GM23338 (cell line): ENCODE results near the gene PLCD4. TPM values are rescaled to one million over a fixed set of nuclear protein-coding genes. Genes with fewer than 3 reads are reported as not detected.

Experiments used
- ATAC-seq: fragments of 200-7000 bp; cut with Tn5 transposase; 3 replicates; pipeline ENCODE4 v1.9.1; 2020
- DNase-seq: peaks from one replicate; pipeline ENCODE4 v3.0.0-alpha.2; 2015; ENCODE audit warnings: low spot score
- H2AFZ ChIP-seq: fragments of 200-600 bp; sonication (generic); 2 replicates; pipeline ENCODE4 v1.8.0; 2016; ENCODE audit warnings: antibody characterized with exemption, mild to moderate bottlenecking, moderate library complexity
- H3F3A ChIP-seq: fragments of 200-600 bp; sonication (generic); replicated peaks from 2 replicates; pipeline ENCODE4 v1.8.0; 2017; ENCODE audit warnings: antibody characterized with exemption, mixed run types, low read depth
- H3K27ac ChIP-seq: fragments of 200-600 bp; sonication (generic); 2 replicates; pipeline ENCODE4 v1.6.1; 2016; ENCODE audit warnings: low read depth
- H3K27me3 ChIP-seq: fragments of 200-600 bp; sonication (generic); 2 replicates; pipeline ENCODE4 v1.8.0; 2016; ENCODE audit warnings: mild to moderate bottlenecking, mixed run types, moderate library complexity; ENCODE audit not compliant: insufficient read depth
- H3K36me3 ChIP-seq: fragments of 200-600 bp; sonication (generic); 2 replicates; pipeline ENCODE4 v1.8.0; 2016; ENCODE audit warnings: mild to moderate bottlenecking; ENCODE audit not compliant: insufficient read depth
- H3K4me1 ChIP-seq: fragments of 200-600 bp; sonication (generic); 2 replicates; pipeline ENCODE4 v1.8.0; 2016; ENCODE audit warnings: mild to moderate bottlenecking, moderate library complexity; ENCODE audit not compliant: insufficient read depth
- H3K4me2 ChIP-seq: fragments of 200-600 bp; sonication (generic); 2 replicates; pipeline ENCODE4 v1.7.1; 2017; ENCODE audit warnings: mixed run types
- H3K4me3 ChIP-seq: fragments of 200-600 bp; sonication (generic); 2 replicates; pipeline ENCODE4 v1.6.1; 2016; ENCODE audit warnings: mixed run types
- H3K79me2 ChIP-seq: fragments of 200-600 bp; sonication (generic); replicated peaks from 2 replicates; pipeline ENCODE4 v1.8.0; 2017; ENCODE audit warnings: mild to moderate bottlenecking; ENCODE audit not compliant: insufficient read depth
- H3K9me2 ChIP-seq: fragments of 200-600 bp; sonication (generic); 2 replicates; pipeline ENCODE4 v1.8.0; 2017; ENCODE audit not compliant: insufficient read depth
- H4K20me1 ChIP-seq: fragments of 200-600 bp; sonication (generic); replicated peaks from 2 replicates; pipeline ENCODE4 v1.8.0; 2017; ENCODE audit warnings: mild to moderate bottlenecking; ENCODE audit not compliant: insufficient read depth
- H3K27ac Mint-ChIP-seq: 2 replicates; pipeline ENCODE4 v1.8.0; 2020; ENCODE audit warnings: inconsistent platforms, mild to moderate bottlenecking, moderate library complexity, mixed read lengths
- H3K27me3 Mint-ChIP-seq: 3 replicates; pipeline ENCODE4 v1.8.0; 2022; ENCODE audit warnings: low read depth, mild to moderate bottlenecking, moderate library complexity, mixed read lengths, inconsistent platforms; ENCODE audit not compliant: insufficient read depth, poor library complexity
- H3K36me3 Mint-ChIP-seq: 3 replicates; pipeline ENCODE4 v1.8.0; 2021; ENCODE audit warnings: low read depth, mild to moderate bottlenecking, inconsistent platforms, moderate library complexity, mixed read lengths
- H3K4me1 Mint-ChIP-seq: 3 replicates; pipeline ENCODE4 v1.8.0; 2020; ENCODE audit warnings: mild to moderate bottlenecking, inconsistent platforms, mixed read lengths
- H3K4me3 Mint-ChIP-seq: 3 replicates; pipeline ENCODE4 v1.8.0; 2021; ENCODE audit warnings: moderate library complexity, mild to moderate bottlenecking, inconsistent platforms, mixed read lengths
- H3K9me3 Mint-ChIP-seq: 3 replicates; pipeline ENCODE4 v1.8.0; 2020; ENCODE audit warnings: moderate library complexity, mild to moderate bottlenecking, inconsistent platforms, mixed read lengths
- CREB1 ChIP-seq: fragments of 250-450 bp; sonication (Bioruptor Pico); IDR thresholded peaks from 2 replicates; pipeline ENCODE4 v1.5.0; 2020; ENCODE audit warnings: low read depth, mild to moderate bottlenecking, moderate library complexity
- CTCF ChIP-seq, 2 experiments: fragments of 200-600 bp in 1 of 2; sonication (generic) in 1 of 2; conservative IDR thresholded peaks; 2 replicates each; pipeline versions ENCODE4 v1.5.1 to v1.6.1; 2016 to 2017; ENCODE audit warnings: antibody characterized with exemption in 2 of 2, low read depth in 2 of 2, mild to moderate bottlenecking in 2 of 2, moderate library complexity in 1 of 2
- EZH2 ChIP-seq: fragments of 200-600 bp; sonication (generic); IDR thresholded peaks from one replicate; pipeline ENCODE4 v1.8.0; 2017; ENCODE audit warnings: antibody characterized with exemption, mild to moderate bottlenecking, low read depth; ENCODE audit not compliant: unreplicated experiment
- EZH2phosphoT487 ChIP-seq: fragments of 200-600 bp; sonication (generic); IDR thresholded peaks from one replicate; pipeline ENCODE4 v1.8.1; 2018; ENCODE audit warnings: antibody characterized with exemption; ENCODE audit not compliant: unreplicated experiment
- JUNB ChIP-seq: IDR thresholded peaks from one replicate; pipeline ENCODE4 v1.6.1; 2016; ENCODE audit warnings: antibody characterized with exemption; ENCODE audit not compliant: unreplicated experiment
- NANOG ChIP-seq: IDR thresholded peaks from 2 replicates; pipeline ENCODE4 v1.6.1; 2016; ENCODE audit warnings: antibody characterized with exemption, borderline replicate concordance
- POLR2AphosphoS5 ChIP-seq: IDR thresholded peaks from 2 replicates; pipeline ENCODE4 v1.6.1; 2016; ENCODE audit warnings: antibody characterized with exemption, low read depth
- STAT1 ChIP-seq: IDR thresholded peaks from one replicate; pipeline ENCODE4 v1.6.1; 2016; ENCODE audit warnings: antibody characterized with exemption; ENCODE audit not compliant: unreplicated experiment
- ZNF114 ChIP-seq: fragments of 250-450 bp; sonication (Bioruptor Pico); IDR thresholded peaks from 2 replicates; pipeline ENCODE4 v1.5.0; 2020; ENCODE audit warnings: mild to moderate bottlenecking, moderate library complexity
- ZNF331 ChIP-seq: fragments of 250-450 bp; sonication (Bioruptor Pico); IDR thresholded peaks from 2 replicates; pipeline ENCODE4 v1.5.0; 2020; ENCODE audit warnings: low read depth, mild to moderate bottlenecking, moderate library complexity
- polyA plus RNA-seq: library from polyadenylated mRNA; unstranded; fragments of >200 nt; fragmentation: Nextera tagmentation; extraction: Ambion mirVana; gene quantifications from 2 replicates; pipeline ENCODE4 v1.2.1, GENCODE V29; 2016
- total RNA-seq: library from RNA; depleted of rRNA; stranded (reverse); fragments of >200 nt; shearing (Covaris generic); gene quantifications from 2 replicates; pipeline ENCODE4 v1.2.3, GENCODE V29; 2014
- TF ChIP-seq, protein P1 (sequence below): IDR thresholded peaks from one replicate; pipeline ENCODE4 v1.6.1; 2018; ENCODE audit warnings: antibody characterized with exemption; ENCODE audit not compliant: unreplicated experiment
- TF ChIP-seq, protein P2 (sequence below): fragments of 250-450 bp; sonication (Bioruptor Pico); IDR thresholded peaks from 2 replicates; pipeline ENCODE4 v1.5.0; 2020; ENCODE audit warnings: mild to moderate bottlenecking, moderate library complexity
- TF ChIP-seq, protein P3 (sequence below): IDR thresholded peaks from 2 replicates; pipeline ENCODE4 v1.6.1; 2016; ENCODE audit warnings: antibody characterized with exemption

The PLCD4 gene
- total and polyA plus RNA-seq, 2 experiments from 2014 or later, result 0.80 to 1.3 TPM

DNA sequence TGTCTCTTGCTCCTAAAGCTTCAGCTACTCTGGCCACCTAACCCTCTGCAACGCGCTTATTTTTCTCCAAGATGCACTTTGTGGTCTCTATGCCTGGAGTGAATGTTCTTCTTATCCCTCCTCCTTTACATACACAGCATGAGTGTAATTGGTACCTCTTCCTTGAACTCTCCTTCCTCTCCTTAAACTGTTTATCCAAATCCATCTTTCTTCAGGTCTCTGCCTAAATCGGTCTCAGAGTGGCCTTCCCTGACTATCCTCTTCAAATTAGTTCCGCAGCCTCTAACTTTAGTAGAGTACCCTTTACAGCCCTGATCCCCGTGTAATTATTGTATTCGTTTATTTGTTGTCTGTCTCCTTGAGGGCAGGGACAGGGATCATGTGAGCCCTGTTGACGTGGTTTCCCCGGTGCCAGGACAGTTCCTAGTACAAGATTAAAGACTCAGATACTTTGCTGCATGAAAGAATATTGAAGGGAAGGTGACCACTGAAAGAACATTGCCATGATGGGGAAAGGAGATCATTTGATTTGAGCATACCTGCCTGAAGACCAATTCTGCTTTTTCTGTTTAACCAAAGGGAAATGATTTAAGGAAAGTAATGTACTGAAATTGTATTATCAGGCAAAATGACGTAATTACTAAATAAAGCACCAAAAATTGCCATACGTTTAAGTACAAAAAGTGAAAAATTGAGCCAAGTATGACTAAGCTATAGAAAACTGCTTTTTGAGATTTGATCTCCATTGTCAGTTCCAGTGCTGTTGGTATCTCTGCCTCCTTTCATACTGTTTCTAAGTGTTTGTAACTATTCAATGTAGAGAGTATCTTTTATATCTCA, 37.8 kb upstream of the PLCD4 start:
- ATAC-seq, result no peak; the same call in 2 of the 3 replicates

More for the DNA sequence above, 37.8 kb upstream of the PLCD4 start:
- peak; percentile 18 for DNase-seq
- H3K36me3 ChIP-seq, result peaks cover 23% of the 10 kb centered on the region
- H3K4me2 ChIP-seq, result peak overlapping the region; percentile 83
- H3F3A ChIP-seq, result no peaks in the 10 kb centered on the region
- peaks cover 21% of the 10 kb centered on the region for H3K4me1 ChIP-seq
- no peaks in the 10 kb centered on the region for H3K27me3 ChIP-seq
- peak overlapping the region; percentile 100 for H3K27ac ChIP-seq
- H3K27me3 Mint-ChIP-seq, result peaks cover 10% of the 10 kb centered on the region
- H3K9me3 Mint-ChIP-seq, result no peaks in the 10 kb centered on the region; the same call in 2 of the 3 replicates
- H4K20me1 ChIP-seq, result peaks cover 39% of the 10 kb centered on the region
- peaks cover 28% of the 10 kb centered on the region for H3K4me1 Mint-ChIP-seq
- peak overlapping the region; percentile 76 for H3K4me3 ChIP-seq
- H3K27ac Mint-ChIP-seq, result peak overlapping the region; percentile 100
- H3K79me2 ChIP-seq, result peaks cover 88% of the 10 kb centered on the region
- peak overlapping the region; percentile 95 for H3K4me3 Mint-ChIP-seq
- peaks cover 44% of the 10 kb centered on the region for H3K36me3 Mint-ChIP-seq
- H2AFZ ChIP-seq, result no peak overlapping the region
- TF ChIP-seq STAT1 (no peak), JUNB (no peak), EZH2phosphoT487 (no peak), ZNF114 (CRISPR knock-in tag) (no peak), CREB1 (CRISPR knock-in tag) (no peak), CTCF (conservative IDR thresholded peaks at IDR 0.05; ENCODE audit: low read depth in 2 of 2) (no peak), ZNF331 (CRISPR knock-in tag) (no peak), POLR2AphosphoS5 (no peak), EZH2 (no peak), NANOG (no peak)
- TF ChIP-seq, protein P1, sequence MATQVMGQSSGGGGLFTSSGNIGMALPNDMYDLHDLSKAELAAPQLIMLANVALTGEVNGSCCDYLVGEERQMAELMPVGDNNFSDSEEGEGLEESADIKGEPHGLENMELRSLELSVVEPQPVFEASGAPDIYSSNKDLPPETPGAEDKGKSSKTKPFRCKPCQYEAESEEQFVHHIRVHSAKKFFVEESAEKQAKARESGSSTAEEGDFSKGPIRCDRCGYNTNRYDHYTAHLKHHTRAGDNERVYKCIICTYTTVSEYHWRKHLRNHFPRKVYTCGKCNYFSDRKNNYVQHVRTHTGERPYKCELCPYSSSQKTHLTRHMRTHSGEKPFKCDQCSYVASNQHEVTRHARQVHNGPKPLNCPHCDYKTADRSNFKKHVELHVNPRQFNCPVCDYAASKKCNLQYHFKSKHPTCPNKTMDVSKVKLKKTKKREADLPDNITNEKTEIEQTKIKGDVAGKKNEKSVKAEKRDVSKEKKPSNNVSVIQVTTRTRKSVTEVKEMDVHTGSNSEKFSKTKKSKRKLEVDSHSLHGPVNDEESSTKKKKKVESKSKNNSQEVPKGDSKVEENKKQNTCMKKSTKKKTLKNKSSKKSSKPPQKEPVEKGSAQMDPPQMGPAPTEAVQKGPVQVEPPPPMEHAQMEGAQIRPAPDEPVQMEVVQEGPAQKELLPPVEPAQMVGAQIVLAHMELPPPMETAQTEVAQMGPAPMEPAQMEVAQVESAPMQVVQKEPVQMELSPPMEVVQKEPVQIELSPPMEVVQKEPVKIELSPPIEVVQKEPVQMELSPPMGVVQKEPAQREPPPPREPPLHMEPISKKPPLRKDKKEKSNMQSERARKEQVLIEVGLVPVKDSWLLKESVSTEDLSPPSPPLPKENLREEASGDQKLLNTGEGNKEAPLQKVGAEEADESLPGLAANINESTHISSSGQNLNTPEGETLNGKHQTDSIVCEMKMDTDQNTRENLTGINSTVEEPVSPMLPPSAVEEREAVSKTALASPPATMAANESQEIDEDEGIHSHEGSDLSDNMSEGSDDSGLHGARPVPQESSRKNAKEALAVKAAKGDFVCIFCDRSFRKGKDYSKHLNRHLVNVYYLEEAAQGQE, result no peak
- TF ChIP-seq, protein P2, sequence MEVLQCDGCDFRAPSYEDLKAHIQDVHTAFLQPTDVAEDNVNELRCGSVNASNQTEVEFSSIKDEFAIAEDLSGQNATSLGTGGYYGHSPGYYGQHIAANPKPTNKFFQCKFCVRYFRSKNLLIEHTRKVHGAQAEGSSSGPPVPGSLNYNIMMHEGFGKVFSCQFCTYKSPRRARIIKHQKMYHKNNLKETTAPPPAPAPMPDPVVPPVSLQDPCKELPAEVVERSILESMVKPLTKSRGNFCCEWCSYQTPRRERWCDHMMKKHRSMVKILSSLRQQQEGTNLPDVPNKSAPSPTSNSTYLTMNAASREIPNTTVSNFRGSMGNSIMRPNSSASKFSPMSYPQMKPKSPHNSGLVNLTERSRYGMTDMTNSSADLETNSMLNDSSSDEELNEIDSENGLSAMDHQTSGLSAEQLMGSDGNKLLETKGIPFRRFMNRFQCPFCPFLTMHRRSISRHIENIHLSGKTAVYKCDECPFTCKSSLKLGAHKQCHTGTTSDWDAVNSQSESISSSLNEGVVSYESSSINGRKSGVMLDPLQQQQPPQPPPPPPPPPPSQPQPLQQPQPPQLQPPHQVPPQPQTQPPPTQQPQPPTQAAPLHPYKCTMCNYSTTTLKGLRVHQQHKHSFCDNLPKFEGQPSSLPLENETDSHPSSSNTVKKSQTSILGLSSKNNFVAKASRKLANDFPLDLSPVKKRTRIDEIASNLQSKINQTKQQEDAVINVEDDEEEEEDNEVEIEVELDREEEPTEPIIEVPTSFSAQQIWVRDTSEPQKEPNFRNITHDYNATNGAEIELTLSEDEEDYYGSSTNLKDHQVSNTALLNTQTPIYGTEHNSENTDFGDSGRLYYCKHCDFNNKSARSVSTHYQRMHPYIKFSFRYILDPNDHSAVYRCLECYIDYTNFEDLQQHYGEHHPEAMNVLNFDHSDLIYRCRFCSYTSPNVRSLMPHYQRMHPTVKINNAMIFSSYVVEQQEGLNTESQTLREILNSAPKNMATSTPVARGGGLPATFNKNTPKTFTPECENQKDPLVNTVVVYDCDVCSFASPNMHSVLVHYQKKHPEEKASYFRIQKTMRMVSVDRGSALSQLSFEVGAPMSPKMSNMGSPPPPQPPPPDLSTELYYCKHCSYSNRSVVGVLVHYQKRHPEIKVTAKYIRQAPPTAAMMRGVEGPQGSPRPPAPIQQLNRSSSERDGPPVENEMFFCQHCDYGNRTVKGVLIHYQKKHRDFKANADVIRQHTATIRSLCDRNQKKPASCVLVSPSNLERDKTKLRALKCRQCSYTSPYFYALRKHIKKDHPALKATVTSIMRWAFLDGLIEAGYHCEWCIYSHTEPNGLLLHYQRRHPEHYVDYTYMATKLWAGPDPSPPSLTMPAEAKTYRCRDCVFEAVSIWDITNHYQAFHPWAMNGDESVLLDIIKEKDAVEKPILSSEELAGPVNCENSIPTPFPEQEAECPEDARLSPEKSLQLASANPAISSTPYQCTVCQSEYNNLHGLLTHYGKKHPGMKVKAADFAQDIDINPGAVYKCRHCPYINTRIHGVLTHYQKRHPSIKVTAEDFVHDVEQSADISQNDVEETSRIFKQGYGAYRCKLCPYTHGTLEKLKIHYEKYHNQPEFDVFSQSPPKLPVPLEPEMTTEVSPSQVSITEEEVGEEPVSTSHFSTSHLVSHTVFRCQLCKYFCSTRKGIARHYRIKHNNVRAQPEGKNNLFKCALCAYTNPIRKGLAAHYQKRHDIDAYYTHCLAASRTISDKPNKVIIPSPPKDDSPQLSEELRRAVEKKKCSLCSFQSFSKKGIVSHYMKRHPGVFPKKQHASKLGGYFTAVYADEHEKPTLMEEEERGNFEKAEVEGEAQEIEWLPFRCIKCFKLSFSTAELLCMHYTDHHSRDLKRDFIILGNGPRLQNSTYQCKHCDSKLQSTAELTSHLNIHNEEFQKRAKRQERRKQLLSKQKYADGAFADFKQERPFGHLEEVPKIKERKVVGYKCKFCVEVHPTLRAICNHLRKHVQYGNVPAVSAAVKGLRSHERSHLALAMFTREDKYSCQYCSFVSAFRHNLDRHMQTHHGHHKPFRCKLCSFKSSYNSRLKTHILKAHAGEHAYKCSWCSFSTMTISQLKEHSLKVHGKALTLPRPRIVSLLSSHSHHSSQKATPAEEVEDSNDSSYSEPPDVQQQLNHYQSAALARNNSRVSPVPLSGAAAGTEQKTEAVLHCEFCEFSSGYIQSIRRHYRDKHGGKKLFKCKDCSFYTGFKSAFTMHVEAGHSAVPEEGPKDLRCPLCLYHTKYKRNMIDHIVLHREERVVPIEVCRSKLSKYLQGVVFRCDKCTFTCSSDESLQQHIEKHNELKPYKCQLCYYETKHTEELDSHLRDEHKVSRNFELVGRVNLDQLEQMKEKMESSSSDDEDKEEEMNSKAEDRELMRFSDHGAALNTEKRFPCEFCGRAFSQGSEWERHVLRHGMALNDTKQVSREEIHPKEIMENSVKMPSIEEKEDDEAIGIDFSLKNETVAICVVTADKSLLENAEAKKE (CRISPR knock-in tag), result no peak
- TF ChIP-seq, protein P3, sequence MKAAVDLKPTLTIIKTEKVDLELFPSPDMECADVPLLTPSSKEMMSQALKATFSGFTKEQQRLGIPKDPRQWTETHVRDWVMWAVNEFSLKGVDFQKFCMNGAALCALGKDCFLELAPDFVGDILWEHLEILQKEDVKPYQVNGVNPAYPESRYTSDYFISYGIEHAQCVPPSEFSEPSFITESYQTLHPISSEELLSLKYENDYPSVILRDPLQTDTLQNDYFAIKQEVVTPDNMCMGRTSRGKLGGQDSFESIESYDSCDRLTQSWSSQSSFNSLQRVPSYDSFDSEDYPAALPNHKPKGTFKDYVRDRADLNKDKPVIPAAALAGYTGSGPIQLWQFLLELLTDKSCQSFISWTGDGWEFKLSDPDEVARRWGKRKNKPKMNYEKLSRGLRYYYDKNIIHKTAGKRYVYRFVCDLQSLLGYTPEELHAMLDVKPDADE, result no peak
- no peaks in the 10 kb centered on the region for H3K9me2 ChIP-seq
